Measurements from ENCODE around the gene NHLRC4.
A peak's percentile ranks its signal among the peaks of the same experiment; 100 is the strongest.

Gene NHLRC4

GRCh38 chr16:568401-569258, 1.8 kb downstream of the NHLRC4 start:
- H3K4me3 Mint-ChIP-seq: peak overlapping the region; percentile 88
- H3K36me3 Mint-ChIP-seq: no peaks in the 10 kb centered on the region
- no peaks in the 10 kb centered on the region for H3K9me3 Mint-ChIP-seq
- peak overlapping the region; percentile 86 for H3K27ac Mint-ChIP-seq
- H3K27me3 Mint-ChIP-seq: no peaks in the 10 kb centered on the region
- H3K4me1 Mint-ChIP-seq: peaks cover 31% of the 10 kb centered on the region

- Mint-ChIP-seq H3K9me3 (no peaks in the 10 kb centered on the region), H3K4me3 (peak within 1 kb of the TSS; percentile 88), H3K27ac (peak within 1 kb of the TSS; percentile 86), H3K36me3 (no peaks in the 10 kb centered on the region), H3K27me3 (no peaks in the 10 kb centered on the region), H3K4me1 (peaks cover 31% of the 10 kb centered on the region)
Measured at GRCh38 chr16:569445-570254, 2.8 kb downstream of the NHLRC4 start, which contains the start of gene PIGQ. Gene PIGQ (plus strand): TSS chr16:569968. CDS start chr16:574075, 4,107 bp downstream.

GRCh38 chr16:572865-573650, 6.3 kb downstream of the NHLRC4 start:
- no peak overlapping the region for H3K4me3 Mint-ChIP-seq
- no peaks in the 10 kb centered on the region for H3K9me3 Mint-ChIP-seq
- H3K27me3 Mint-ChIP-seq: no peaks in the 10 kb centered on the region
- peaks cover 22% of the 10 kb centered on the region for H3K4me1 Mint-ChIP-seq
- H3K27ac Mint-ChIP-seq: no peak overlapping the region
- no peaks in the 10 kb centered on the region for H3K36me3 Mint-ChIP-seq

GRCh38 chr16:574021-574760, 7.4 kb downstream of the NHLRC4 start:
- no peak overlapping the region for H3K4me3 Mint-ChIP-seq
- H3K27me3 Mint-ChIP-seq: no peaks in the 10 kb centered on the region
- no peak overlapping the region for H3K27ac Mint-ChIP-seq
- H3K36me3 Mint-ChIP-seq: no peaks in the 10 kb centered on the region
- H3K9me3 Mint-ChIP-seq: no peaks in the 10 kb centered on the region
- peaks cover 18% of the 10 kb centered on the region for H3K4me1 Mint-ChIP-seq

GRCh38 chr16:575354-576196, 8.8 kb downstream of the NHLRC4 start:
- Mint-ChIP-seq H3K27me3 (no peaks in the 10 kb centered on the region), H3K9me3 (no peaks in the 10 kb centered on the region), H3K4me1 (peaks cover 15% of the 10 kb centered on the region)

GRCh38 chr16:576197-576822, 9.5 kb downstream of the NHLRC4 start:
- Mint-ChIP-seq H3K4me1 (peaks cover 8% of the 10 kb centered on the region), H3K4me3 (no peak overlapping the region), H3K36me3 (no peaks in the 10 kb centered on the region), H3K27ac (no peak overlapping the region), H3K9me3 (no peaks in the 10 kb centered on the region), H3K27me3 (no peaks in the 10 kb centered on the region)

More at GRCh38 chr16:575354-576196, 8.8 kb downstream of the NHLRC4 start:
- H3K27ac Mint-ChIP-seq: no peak overlapping the region
- no peaks in the 10 kb centered on the region for H3K36me3 Mint-ChIP-seq
- no peak overlapping the region for H3K4me3 Mint-ChIP-seq

- no peaks in the 10 kb centered on the region for H3K36me3 Mint-ChIP-seq
- H3K4me3 Mint-ChIP-seq: no peak overlapping the region
- H3K9me3 Mint-ChIP-seq: no peaks in the 10 kb centered on the region
- H3K27me3 Mint-ChIP-seq: no peaks in the 10 kb centered on the region
- H3K4me1 Mint-ChIP-seq: peaks cover 3% of the 10 kb centered on the region
- no peak overlapping the region for H3K27ac Mint-ChIP-seq
Measured at GRCh38 chr16:576823-577201, 10.0 kb downstream of the NHLRC4 start.

GRCh38 chr16:577796-578195, 11.0 kb downstream of the NHLRC4 start:
- H3K36me3 Mint-ChIP-seq: no peaks in the 10 kb centered on the region
- no peaks in the 10 kb centered on the region for H3K9me3 Mint-ChIP-seq
- H3K27ac Mint-ChIP-seq: no peak overlapping the region
- H3K27me3 Mint-ChIP-seq: no peaks in the 10 kb centered on the region
- H3K4me1 Mint-ChIP-seq: no peaks in the 10 kb centered on the region
- no peak overlapping the region for H3K4me3 Mint-ChIP-seq

- Mint-ChIP-seq H3K4me1 (no peaks in the 10 kb centered on the region), H3K36me3 (no peaks in the 10 kb centered on the region), H3K27ac (no peak overlapping the region), H3K27me3 (no peaks in the 10 kb centered on the region), H3K4me3 (no peak overlapping the region), H3K9me3 (no peaks in the 10 kb centered on the region)
Measured at GRCh38 chr16:578232-578869, 11.5 kb downstream of the NHLRC4 start.

GRCh38 chr16:578870-579405, 12.1 kb downstream of the NHLRC4 start:
- Mint-ChIP-seq H3K36me3 (no peaks in the 10 kb centered on the region), H3K27ac (no peak overlapping the region), H3K4me1 (no peaks in the 10 kb centered on the region), H3K27me3 (no peaks in the 10 kb centered on the region), H3K9me3 (no peaks in the 10 kb centered on the region), H3K4me3 (no peak overlapping the region)

- H3K9me3 Mint-ChIP-seq: no peaks in the 10 kb centered on the region
- H3K4me1 Mint-ChIP-seq: no peaks in the 10 kb centered on the region
- H3K27ac Mint-ChIP-seq: no peak overlapping the region
- no peaks in the 10 kb centered on the region for H3K36me3 Mint-ChIP-seq
- H3K27me3 Mint-ChIP-seq: no peaks in the 10 kb centered on the region
- H3K4me3 Mint-ChIP-seq: no peak overlapping the region
Measured at GRCh38 chr16:580141-580945, 13.5 kb downstream of the NHLRC4 start.

GRCh38 chr16:580946-581498, 14.2 kb downstream of the NHLRC4 start:
- Mint-ChIP-seq H3K4me1 (no peaks in the 10 kb centered on the region), H3K36me3 (no peaks in the 10 kb centered on the region), H3K27me3 (no peaks in the 10 kb centered on the region), H3K27ac (no peak overlapping the region), H3K4me3 (no peak overlapping the region), H3K9me3 (no peaks in the 10 kb centered on the region)
